CD4-positive, alpha-beta T cell treated with Interleukin-21 for 1 hour (primary cell): ENCODE results near the gene GRIK5.
"Not testable (repeated sequence)": the region's sequence is repeated elsewhere in the genome, so short reads cannot be mapped to it uniquely, and the experiment has no call there.

Source experiments
- DNase-seq: peaks from one replicate; pipeline ENCODE4 v3.0.0-alpha.2; 2020

GRIK5 gene

GRCh38 chr19:42005504-42005903 lies 64.5 kb downstream of the GRIK5 start:
- no peak for DNase-seq

GRCh38 chr19:42003506-42004294 lies 66.3 kb downstream of the GRIK5 start:
- DNase-seq: no peak

GRCh38 chr19:41999878-42000208 lies 70.2 kb downstream of the GRIK5 start:
- no peak for DNase-seq

- no peak for DNase-seq
Observed at GRCh38 chr19:41999071-41999877, 70.7 kb downstream of the GRIK5 start.

GRCh38 chr19:41998246-41999020 lies 71.6 kb downstream of the GRIK5 start:
- DNase-seq: peak; percentile 18

GRCh38 chr19:41997851-41998229 lies 72.2 kb downstream of the GRIK5 start:
- no peak for DNase-seq

- peak; percentile 21 for DNase-seq
Observed at GRCh38 chr19:41997121-41997850, 72.7 kb downstream of the GRIK5 start.

DNA sequence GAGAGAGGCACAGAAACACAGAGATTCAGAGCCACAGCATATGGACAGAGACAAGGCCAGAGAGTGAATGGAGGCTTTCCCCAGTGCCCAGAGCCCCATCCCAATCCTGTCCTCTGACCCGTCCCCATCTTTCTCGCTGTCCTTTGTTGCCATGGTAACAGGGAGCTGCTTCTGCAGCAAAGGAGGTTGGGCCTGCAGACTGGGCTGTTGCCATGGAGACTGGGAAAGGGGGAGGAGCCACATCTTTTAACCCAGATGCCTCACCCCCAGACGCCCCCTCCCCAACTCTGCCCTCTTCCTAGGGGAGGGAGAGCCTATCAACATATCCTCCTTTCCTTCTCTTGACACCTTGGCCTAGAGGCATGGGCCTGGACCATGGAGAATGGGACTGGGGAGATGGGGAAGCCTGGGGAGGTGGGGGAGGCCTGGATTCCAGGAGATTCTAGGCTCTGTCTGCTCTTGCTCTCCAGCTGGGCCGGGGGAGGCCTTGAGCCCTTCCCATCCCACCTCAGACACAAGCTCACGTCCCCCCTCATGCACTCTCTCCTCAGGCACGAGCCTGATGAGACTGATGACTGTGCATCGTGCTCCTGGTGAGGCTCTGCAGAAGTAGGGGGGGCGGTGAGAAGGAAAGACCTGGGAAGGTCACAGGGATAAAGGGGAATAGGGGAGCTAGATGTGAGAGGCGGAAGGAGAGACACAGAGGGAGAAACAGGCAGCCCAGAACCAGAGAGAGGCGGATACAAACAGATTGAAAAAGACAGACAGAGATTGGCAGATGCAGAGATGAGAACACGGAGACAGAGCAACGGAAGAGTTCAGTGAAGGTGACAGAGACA lies 73.8 kb downstream of the GRIK5 start:
- no peak for DNase-seq

GRCh38 chr19:41994994-41995958 lies 74.7 kb downstream of the GRIK5 start:
- no peak for DNase-seq

DNA sequence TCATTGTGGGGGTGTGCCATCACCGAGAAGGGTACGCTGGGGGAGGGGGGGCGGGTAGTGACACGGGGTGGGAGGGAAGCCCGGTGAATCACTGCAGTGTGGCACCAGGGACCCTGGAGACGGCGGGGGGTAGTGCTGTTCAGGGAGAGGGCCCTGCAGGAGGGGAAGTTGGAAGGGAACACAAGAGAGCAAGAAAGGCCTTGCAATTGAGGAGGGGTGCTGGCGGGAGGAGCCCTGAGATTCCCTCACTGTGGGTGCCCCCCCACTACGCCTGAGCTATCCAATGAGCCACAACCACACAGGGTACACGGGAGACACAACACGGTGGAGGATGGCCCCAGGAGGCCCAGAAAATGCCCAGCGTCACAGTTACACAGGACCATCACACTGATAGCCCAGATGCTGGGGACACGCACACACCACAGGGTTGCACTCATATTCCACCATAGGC lies 75.5 kb downstream of the GRIK5 start:
- no peak for DNase-seq

DNA sequence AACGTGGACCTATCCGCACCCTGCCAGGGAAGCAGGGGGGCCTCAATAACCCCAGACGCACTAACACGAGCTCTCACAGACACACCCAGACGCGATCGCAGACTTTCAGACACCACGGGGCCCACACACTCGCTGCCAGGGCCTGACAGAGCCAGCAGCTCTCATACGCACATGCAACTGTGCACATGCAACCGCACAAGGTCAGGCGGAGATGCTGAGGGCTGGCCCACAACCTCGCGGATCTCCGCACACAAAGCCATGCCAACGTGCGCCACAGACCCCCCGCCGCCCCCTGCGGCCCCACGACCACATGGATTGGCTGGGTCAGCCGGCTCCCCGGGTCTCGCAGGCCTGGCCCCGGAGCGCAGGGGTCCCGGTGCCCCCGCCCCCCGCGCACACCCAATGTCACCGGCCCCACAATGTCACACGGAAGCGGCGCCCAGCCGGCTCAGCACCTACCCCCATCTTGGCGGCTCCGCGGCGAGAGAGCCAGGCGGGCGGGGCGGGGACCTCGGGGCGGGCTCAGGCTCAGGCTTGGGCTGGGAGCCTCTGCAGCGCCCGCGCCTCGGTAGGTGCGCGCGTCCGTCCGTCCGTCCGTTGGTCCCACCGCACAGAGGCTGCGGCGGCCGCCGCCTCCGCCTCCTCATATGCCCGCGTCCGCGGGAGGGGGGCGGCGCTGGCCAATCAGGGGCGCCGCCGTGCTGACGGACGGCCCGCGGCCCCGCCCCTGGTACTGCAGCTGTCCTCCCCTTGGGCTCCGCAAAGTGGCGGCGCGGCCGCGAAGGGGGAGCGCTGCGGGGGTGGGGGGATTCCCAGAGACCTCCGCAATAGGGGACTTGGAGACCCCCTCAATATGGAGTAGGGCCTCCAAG lies 76.2 kb downstream of the GRIK5 start, which contains the start of gene ATP1A3:
Gene ATP1A3, minus strand, starts transcription at position 619 of the 872 bp plus-strand sequence. Its CDS starts 154 bp downstream, at position 465.
- DNase-seq: peak; percentile 71

DNA sequence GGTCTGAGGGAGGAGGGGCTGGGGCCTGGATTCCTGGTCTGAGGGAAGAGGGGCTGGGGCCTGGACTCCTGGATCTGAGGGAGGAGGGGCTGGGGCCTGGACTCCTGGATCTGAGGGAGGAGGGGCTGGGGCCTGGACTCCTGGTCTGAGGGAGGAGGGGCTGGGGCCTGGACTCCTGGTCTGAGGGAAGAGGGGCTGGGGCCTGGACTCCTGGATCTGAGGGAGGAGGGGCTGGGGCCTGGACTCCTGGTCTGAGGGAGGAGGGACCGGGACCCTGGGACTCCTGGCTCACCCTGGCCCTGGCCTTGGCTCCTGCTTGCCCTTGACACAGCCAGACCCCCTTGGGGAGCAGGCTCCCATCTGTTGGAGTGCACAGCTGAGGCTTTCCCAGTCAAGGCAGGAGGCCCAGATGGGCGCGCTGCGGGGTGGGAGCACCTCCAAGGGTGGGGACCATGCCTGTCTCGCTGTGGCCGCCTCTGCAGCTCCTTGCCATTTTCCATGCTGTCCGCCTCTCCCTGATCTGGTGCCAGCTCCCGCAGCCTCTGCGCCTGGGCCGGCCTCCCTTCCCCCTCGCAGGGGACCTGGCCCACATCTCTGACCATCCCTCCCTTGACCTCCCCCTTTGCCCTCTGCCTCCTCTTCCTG lies 78.0 kb downstream of the GRIK5 start:
- DNase-seq: not testable (repeated sequence)

DNA sequence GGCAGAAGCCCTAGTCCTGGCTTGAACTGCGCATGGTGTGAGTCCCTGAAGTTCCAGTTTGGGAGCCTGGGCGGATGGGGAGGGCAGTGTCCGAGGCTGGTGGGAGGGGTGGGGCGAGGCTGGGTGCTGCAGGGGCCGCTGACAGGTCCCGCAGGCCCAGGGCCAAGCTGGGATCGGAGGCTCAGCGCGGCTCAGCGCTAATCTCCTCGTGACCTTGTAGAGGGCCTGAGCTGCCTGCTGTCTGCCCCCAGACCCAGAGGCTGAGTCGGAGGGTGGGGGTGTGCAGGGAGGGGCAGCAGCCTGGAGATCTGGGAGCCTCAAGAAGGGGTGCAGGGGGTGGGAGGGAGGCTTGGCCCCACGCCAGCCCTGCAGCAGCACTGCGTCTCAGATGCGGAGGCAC lies 79.0 kb downstream of the GRIK5 start:
- DNase-seq: no peak

- no peak for DNase-seq
Observed at GRCh38 chr19:41990615-41991014, 79.4 kb downstream of the GRIK5 start.

GRCh38 chr19:41990028-41990427 lies 80.0 kb downstream of the GRIK5 start:
- no peak for DNase-seq

DNA sequence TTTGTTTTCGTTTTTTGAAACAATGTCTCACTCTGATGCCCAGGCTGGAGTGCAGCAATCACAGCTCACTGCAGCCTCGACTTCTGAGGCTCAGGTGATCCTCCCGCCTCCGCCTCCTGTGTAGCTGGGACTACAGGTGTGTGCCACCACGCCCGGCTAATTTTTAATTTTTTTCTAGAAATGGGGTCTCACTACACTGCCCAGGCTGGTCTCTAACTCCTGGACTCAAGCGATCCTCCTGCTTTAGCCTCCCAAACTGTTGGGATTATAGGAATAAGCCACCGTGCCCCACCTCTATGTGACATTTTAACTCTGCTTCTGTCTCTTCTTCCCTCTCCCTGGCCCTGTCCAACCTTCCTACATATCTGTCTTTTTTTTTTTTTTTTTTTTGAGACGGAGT lies 81.1 kb downstream of the GRIK5 start:
- no peak for DNase-seq

DNA sequence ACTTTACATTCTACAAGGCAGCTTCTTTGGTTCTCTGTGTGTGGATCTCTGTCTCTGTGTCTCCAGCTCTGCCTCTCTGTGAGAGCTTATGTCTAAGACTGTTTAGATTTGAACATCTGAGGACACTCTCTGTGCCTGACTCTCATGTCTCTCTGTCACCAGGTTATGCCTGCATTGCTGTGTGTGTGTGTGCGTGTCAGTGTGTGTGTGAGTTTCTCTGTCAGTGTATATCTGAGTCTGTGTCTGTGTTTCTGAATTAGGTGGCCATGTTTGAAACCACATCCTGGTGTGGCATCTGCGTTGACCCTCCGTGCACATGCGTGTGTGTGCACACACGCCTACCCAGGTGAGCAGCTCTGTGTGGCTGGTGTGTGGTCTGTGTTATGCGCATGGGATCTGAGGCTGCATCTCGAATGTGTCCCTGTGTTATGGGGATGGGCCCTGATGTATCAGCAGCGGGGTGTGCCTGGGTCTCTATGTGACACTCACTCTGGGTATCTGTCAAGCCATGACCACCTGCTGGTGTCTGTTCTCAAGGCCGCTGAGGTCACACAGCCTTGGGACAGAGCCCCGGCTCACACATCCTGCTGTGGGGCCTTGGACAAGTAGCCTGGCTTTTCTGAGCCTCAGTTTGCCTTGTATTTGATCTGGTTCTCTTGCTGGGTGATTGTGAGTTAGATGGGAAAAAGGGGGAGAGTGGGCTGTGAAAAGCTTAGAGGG lies 82.7 kb downstream of the GRIK5 start:
- DNase-seq: no peak

DNA sequence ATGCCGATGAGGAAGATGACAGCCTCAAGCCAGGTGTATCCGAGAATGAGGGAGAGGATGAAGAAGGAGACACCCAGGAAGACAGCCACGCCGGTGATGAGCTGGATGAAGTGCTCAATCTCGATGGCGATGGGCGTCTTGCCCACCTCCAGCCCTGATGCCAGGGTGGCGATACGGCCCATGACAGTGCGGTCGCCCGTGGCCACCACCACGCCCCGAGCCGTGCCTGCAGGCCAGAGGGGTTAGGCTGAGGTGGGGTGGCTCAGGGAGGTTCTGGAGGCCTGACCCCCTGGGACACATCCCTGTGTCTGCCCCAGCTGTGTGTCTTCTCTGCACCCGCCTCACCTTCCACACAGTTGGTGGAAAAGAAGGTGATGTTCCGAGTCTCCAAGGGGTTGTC lies 85.0 kb downstream of the GRIK5 start:
- DNase-seq: no peak
